ENCODE results near the gene WBP2.
A peak's percentile ranks its signal among the peaks of the same experiment; 100 is the strongest.

WBP2 gene

GRCh38 chr17:75838410-75838809, 16.7 kb downstream of the WBP2 start:
- Histone ChIP-seq H3K27me3 (ENCODE audit: control insufficient read depth, insufficient read depth, low read length) (peaks cover 3% of the 10 kb centered on the region), H3K9ac (ENCODE audit: low read depth, low read length) (no peak overlapping the region), H3K4me1 (ENCODE audit: control insufficient read depth, insufficient read depth, low read length) (peaks cover 9% of the 10 kb centered on the region), H3K36me3 (ENCODE audit: insufficient read depth, low read length) (no peaks in the 10 kb centered on the region), H3K4me3 (ENCODE audit: low read length) (no peak overlapping the region), H3K9me3 (replicated peaks; ENCODE audit: low read length) (no peaks in the 10 kb centered on the region), H3K4me2 (ENCODE audit: low read length) (no peak overlapping the region)

GRCh38 chr17:75837899-75838298, 17.2 kb downstream of the WBP2 start:
- Histone ChIP-seq H3K27me3 (ENCODE audit: control insufficient read depth, insufficient read depth, low read length) (peaks cover 3% of the 10 kb centered on the region), H3K4me2 (ENCODE audit: low read length) (no peak overlapping the region), H3K4me1 (ENCODE audit: control insufficient read depth, insufficient read depth, low read length) (peaks cover 9% of the 10 kb centered on the region), H3K9me3 (replicated peaks; ENCODE audit: low read length) (no peaks in the 10 kb centered on the region), H3K9ac (ENCODE audit: low read depth, low read length) (no peak overlapping the region), H3K36me3 (ENCODE audit: insufficient read depth, low read length) (no peaks in the 10 kb centered on the region), H3K4me3 (ENCODE audit: low read length) (no peak overlapping the region)

GRCh38 chr17:75836605-75837004, 18.5 kb downstream of the WBP2 start:
- Histone ChIP-seq H3K4me1 (ENCODE audit: control insufficient read depth, insufficient read depth, low read length) (peaks cover 14% of the 10 kb centered on the region), H3K4me3 (ENCODE audit: low read length) (no peak overlapping the region), H3K4me2 (ENCODE audit: low read length) (no peak overlapping the region), H3K27me3 (ENCODE audit: control insufficient read depth, insufficient read depth, low read length) (peaks cover 3% of the 10 kb centered on the region), H3K9me3 (replicated peaks; ENCODE audit: low read length) (no peaks in the 10 kb centered on the region), H3K36me3 (ENCODE audit: insufficient read depth, low read length) (no peaks in the 10 kb centered on the region), H3K9ac (ENCODE audit: low read depth, low read length) (no peak overlapping the region)

- peaks cover 14% of the 10 kb centered on the region for H3K4me1 ChIP-seq (ENCODE audit: control insufficient read depth, insufficient read depth, low read length)
- H3K4me3 ChIP-seq (ENCODE audit: low read length): no peak overlapping the region
- H3K27me3 ChIP-seq (ENCODE audit: control insufficient read depth, insufficient read depth, low read length): peaks cover 3% of the 10 kb centered on the region
- H3K4me2 ChIP-seq (ENCODE audit: low read length): peak overlapping the region; percentile 15
- no peak overlapping the region for H3K9ac ChIP-seq (ENCODE audit: low read depth, low read length)
- H3K9me3 ChIP-seq (replicated peaks; ENCODE audit: low read length): no peaks in the 10 kb centered on the region
- H3K36me3 ChIP-seq (ENCODE audit: insufficient read depth, low read length): no peaks in the 10 kb centered on the region
Observed at GRCh38 chr17:75835654-75835987, 19.5 kb downstream of the WBP2 start.

GRCh38 chr17:75834928-75835653, 20.0 kb downstream of the WBP2 start:
- Histone ChIP-seq H3K4me1 (ENCODE audit: control insufficient read depth, insufficient read depth, low read length) (peaks cover 14% of the 10 kb centered on the region), H3K9me3 (replicated peaks; ENCODE audit: low read length) (no peaks in the 10 kb centered on the region), H3K36me3 (ENCODE audit: insufficient read depth, low read length) (no peaks in the 10 kb centered on the region), H3K4me2 (ENCODE audit: low read length) (peak overlapping the region; percentile 15), H3K9ac (ENCODE audit: low read depth, low read length) (no peak overlapping the region), H3K4me3 (ENCODE audit: low read length) (no peak overlapping the region), H3K27me3 (ENCODE audit: control insufficient read depth, insufficient read depth, low read length) (peaks cover 3% of the 10 kb centered on the region)

- Histone ChIP-seq H3K4me2 (ENCODE audit: low read length) (no peak overlapping the region), H3K9me3 (replicated peaks; ENCODE audit: low read length) (no peaks in the 10 kb centered on the region), H3K4me3 (ENCODE audit: low read length) (no peak overlapping the region), H3K4me1 (ENCODE audit: control insufficient read depth, insufficient read depth, low read length) (peaks cover 14% of the 10 kb centered on the region), H3K36me3 (ENCODE audit: insufficient read depth, low read length) (no peaks in the 10 kb centered on the region), H3K27me3 (ENCODE audit: control insufficient read depth, insufficient read depth, low read length) (peaks cover 3% of the 10 kb centered on the region), H3K9ac (ENCODE audit: low read depth, low read length) (no peak overlapping the region)
Observed at GRCh38 chr17:75834279-75834920, 20.7 kb downstream of the WBP2 start.

- H3K9me3 ChIP-seq (replicated peaks; ENCODE audit: low read length): no peaks in the 10 kb centered on the region
- no peaks in the 10 kb centered on the region for H3K36me3 ChIP-seq (ENCODE audit: insufficient read depth, low read length)
- H3K4me3 ChIP-seq (ENCODE audit: low read length): no peak overlapping the region
- H3K4me2 ChIP-seq (ENCODE audit: low read length): no peak overlapping the region
- H3K4me1 ChIP-seq (ENCODE audit: control insufficient read depth, insufficient read depth, low read length): peaks cover 17% of the 10 kb centered on the region
- H3K9ac ChIP-seq (ENCODE audit: low read depth, low read length): no peak overlapping the region
- H3K27me3 ChIP-seq (ENCODE audit: control insufficient read depth, insufficient read depth, low read length): peaks cover 3% of the 10 kb centered on the region
Observed at GRCh38 chr17:75832652-75833400, 22.3 kb downstream of the WBP2 start.

GRCh38 chr17:75832164-75832651, 22.9 kb downstream of the WBP2 start:
- H3K9ac ChIP-seq (ENCODE audit: low read depth, low read length): no peak overlapping the region
- H3K36me3 ChIP-seq (ENCODE audit: insufficient read depth, low read length): no peaks in the 10 kb centered on the region

GRCh38 chr17:75831032-75831571, 24.0 kb downstream of the WBP2 start:
- H3K27me3 ChIP-seq (ENCODE audit: control insufficient read depth, insufficient read depth, low read length): peaks cover 3% of the 10 kb centered on the region
- peaks cover 23% of the 10 kb centered on the region for H3K4me1 ChIP-seq (ENCODE audit: control insufficient read depth, insufficient read depth, low read length)
- H3K9ac ChIP-seq (ENCODE audit: low read depth, low read length): no peak overlapping the region
- no peaks in the 10 kb centered on the region for H3K36me3 ChIP-seq (ENCODE audit: insufficient read depth, low read length)
- H3K4me2 ChIP-seq (ENCODE audit: low read length): no peak overlapping the region
- no peaks in the 10 kb centered on the region for H3K9me3 ChIP-seq (replicated peaks; ENCODE audit: low read length)
- no peak overlapping the region for H3K4me3 ChIP-seq (ENCODE audit: low read length)

More at GRCh38 chr17:75832164-75832651, 22.9 kb downstream of the WBP2 start:
- Histone ChIP-seq H3K4me1 (ENCODE audit: control insufficient read depth, insufficient read depth, low read length) (peaks cover 22% of the 10 kb centered on the region), H3K4me3 (ENCODE audit: low read length) (no peak overlapping the region), H3K27me3 (ENCODE audit: control insufficient read depth, insufficient read depth, low read length) (peaks cover 3% of the 10 kb centered on the region), H3K4me2 (ENCODE audit: low read length) (no peak overlapping the region), H3K9me3 (replicated peaks; ENCODE audit: low read length) (no peaks in the 10 kb centered on the region)

- H3K4me2 ChIP-seq (ENCODE audit: low read length): no peak overlapping the region
- H3K9me3 ChIP-seq (replicated peaks; ENCODE audit: low read length): no peaks in the 10 kb centered on the region
- no peak overlapping the region for H3K9ac ChIP-seq (ENCODE audit: low read depth, low read length)
- no peak overlapping the region for H3K4me3 ChIP-seq (ENCODE audit: low read length)
- H3K36me3 ChIP-seq (ENCODE audit: insufficient read depth, low read length): peaks cover 3% of the 10 kb centered on the region
- H3K4me1 ChIP-seq (ENCODE audit: control insufficient read depth, insufficient read depth, low read length): peaks cover 23% of the 10 kb centered on the region
- H3K27me3 ChIP-seq (ENCODE audit: control insufficient read depth, insufficient read depth, low read length): no peaks in the 10 kb centered on the region
Observed at GRCh38 chr17:75830164-75831031, 24.7 kb downstream of the WBP2 start.

- Histone ChIP-seq H3K4me1 (ENCODE audit: control insufficient read depth, insufficient read depth, low read length) (peaks cover 19% of the 10 kb centered on the region), H3K36me3 (ENCODE audit: insufficient read depth, low read length) (peaks cover 3% of the 10 kb centered on the region)
Observed at GRCh38 chr17:75829747-75830146, 25.4 kb downstream of the WBP2 start.

More at GRCh38 chr17:75829747-75830146, 25.4 kb downstream of the WBP2 start:
- no peak overlapping the region for H3K4me3 ChIP-seq (ENCODE audit: low read length)
- no peak overlapping the region for H3K4me2 ChIP-seq (ENCODE audit: low read length)
- H3K9me3 ChIP-seq (replicated peaks; ENCODE audit: low read length): no peaks in the 10 kb centered on the region
- H3K27me3 ChIP-seq (ENCODE audit: control insufficient read depth, insufficient read depth, low read length): no peaks in the 10 kb centered on the region
- H3K9ac ChIP-seq (ENCODE audit: low read depth, low read length): no peak overlapping the region
